Activated CD8-positive, alpha-beta T cell treated with anti-CD3 and anti-CD28 coated beads for 36 hours (primary cell): Measurements from ENCODE around the gene TMX2. TPM values are rescaled to one million over a fixed set of nuclear protein-coding genes. Genes with fewer than 3 reads are reported as not detected.

Experiments
- ATAC-seq: fragments of 200-7000 bp; cut with Tn5 transposase; one replicate; pipeline ENCODE4 v1.10.0; 2021; ENCODE audit warnings: mild to moderate bottlenecking, moderate library complexity
- CTCF ChIA-PET: fragments of 350-600 bp; sonication (Branson Sonifier 250); formaldehyde crosslinking; loops from one replicate; lab custom pipeline; 2021; ENCODE audit warnings: antibody characterized with exemption; lab: Charles Lee
- POLR2A ChIA-PET: fragments of 350-600 bp; sonication (Branson Sonifier 250); formaldehyde crosslinking; loops from one replicate; lab custom pipeline; 2021; ENCODE audit warnings: antibody characterized with exemption; lab: Charles Lee
- DNase-seq: peaks from one replicate; pipeline ENCODE4 v3.0.0-alpha.2; 2020
- H3K27ac Mint-ChIP-seq: one replicate; pipeline ENCODE4 v1.8.0; 2021; ENCODE audit warnings: mild to moderate bottlenecking, mixed read lengths
- H3K27me3 Mint-ChIP-seq: one replicate; pipeline ENCODE4 v1.8.0; 2021; ENCODE audit warnings: mixed read lengths
- H3K36me3 Mint-ChIP-seq: one replicate; pipeline ENCODE4 v1.8.0; 2021; ENCODE audit warnings: low read depth, mixed read lengths
- H3K4me1 Mint-ChIP-seq: one replicate; pipeline ENCODE4 v1.8.0; 2021; ENCODE audit warnings: low read depth, mixed read lengths
- H3K4me3 Mint-ChIP-seq: one replicate; pipeline ENCODE4 v1.8.0; 2021; ENCODE audit warnings: mild to moderate bottlenecking, moderate library complexity, mixed read lengths
- H3K9me3 Mint-ChIP-seq: one replicate; pipeline ENCODE4 v1.8.0; 2021; ENCODE audit warnings: mixed read lengths
- intact Hi-C: fragments of 100-400 bp; cut with micrococcal nuclease; formaldehyde crosslinking; loops from one replicate; pipeline ENCODE4 v1.10.0; 2022
- total RNA-seq, 2 experiments: library from RNA; stranded (reverse); gene quantifications; one replicate each; pipeline ENCODE4 v1.2.3, GENCODE V29; 2021
- TF ChIP-seq, protein P1 (sequence below): fragments of 200-600 bp; IDR thresholded peaks from one replicate; pipeline ENCODE4 v1.8.0; 2022; ENCODE audit warnings: antibody characterized with exemption, mild to moderate bottlenecking

Gene TMX2
- total RNA-seq, 2 experiments from 2014 or later, result 53.1 to 58.6 TPM

- TF ChIP-seq, protein P1, sequence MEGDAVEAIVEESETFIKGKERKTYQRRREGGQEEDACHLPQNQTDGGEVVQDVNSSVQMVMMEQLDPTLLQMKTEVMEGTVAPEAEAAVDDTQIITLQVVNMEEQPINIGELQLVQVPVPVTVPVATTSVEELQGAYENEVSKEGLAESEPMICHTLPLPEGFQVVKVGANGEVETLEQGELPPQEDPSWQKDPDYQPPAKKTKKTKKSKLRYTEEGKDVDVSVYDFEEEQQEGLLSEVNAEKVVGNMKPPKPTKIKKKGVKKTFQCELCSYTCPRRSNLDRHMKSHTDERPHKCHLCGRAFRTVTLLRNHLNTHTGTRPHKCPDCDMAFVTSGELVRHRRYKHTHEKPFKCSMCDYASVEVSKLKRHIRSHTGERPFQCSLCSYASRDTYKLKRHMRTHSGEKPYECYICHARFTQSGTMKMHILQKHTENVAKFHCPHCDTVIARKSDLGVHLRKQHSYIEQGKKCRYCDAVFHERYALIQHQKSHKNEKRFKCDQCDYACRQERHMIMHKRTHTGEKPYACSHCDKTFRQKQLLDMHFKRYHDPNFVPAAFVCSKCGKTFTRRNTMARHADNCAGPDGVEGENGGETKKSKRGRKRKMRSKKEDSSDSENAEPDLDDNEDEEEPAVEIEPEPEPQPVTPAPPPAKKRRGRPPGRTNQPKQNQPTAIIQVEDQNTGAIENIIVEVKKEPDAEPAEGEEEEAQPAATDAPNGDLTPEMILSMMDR, result peak; percentile 26
- Mint-ChIP-seq H3K27ac (peak within 1 kb of the TSS; percentile 99), H3K36me3 (peaks cover 18% of the 10 kb centered on the region), H3K4me1 (peaks cover 36% of the 10 kb centered on the region), H3K4me3 (peak within 1 kb of the TSS; percentile 95), H3K9me3 (no peaks in the 10 kb centered on the region), H3K27me3 (no peaks in the 10 kb centered on the region)
- ChIA-PET CTCF (interaction anchor here (1.1 to 1.5 kb wide), 2 partner anchors 132 to 138 kb away, joined by 3 read pairs; no protein-coding TSS in a partner anchor), POLR2A (interaction anchor here (0.5 to 3.6 kb wide), 9 partner anchors 10 to 906 kb away, joined by 3 to 28 read pairs (median 3); partner anchors contain the start of genes CLP1, SELENOH and UBE2L6)
- ATAC-seq, result peak; percentile 86
- peak; percentile 99 for DNase-seq
- intact Hi-C loops, result loop anchor here (1.0 to 10.0 kb wide), 4 partner anchors 11 to 907 kb away; partner anchors contain the start of genes CLP1, LPXN, MED19 and SELENOH
Observed at GRCh38 chr11:57667736-57668433, 44.5 kb upstream of the TMX2 start, which contains the start of gene ZDHHC5. Gene ZDHHC5 (plus strand): TSS chr11:57668114. CDS start chr11:57673091, 4,977 bp downstream.

DNA sequence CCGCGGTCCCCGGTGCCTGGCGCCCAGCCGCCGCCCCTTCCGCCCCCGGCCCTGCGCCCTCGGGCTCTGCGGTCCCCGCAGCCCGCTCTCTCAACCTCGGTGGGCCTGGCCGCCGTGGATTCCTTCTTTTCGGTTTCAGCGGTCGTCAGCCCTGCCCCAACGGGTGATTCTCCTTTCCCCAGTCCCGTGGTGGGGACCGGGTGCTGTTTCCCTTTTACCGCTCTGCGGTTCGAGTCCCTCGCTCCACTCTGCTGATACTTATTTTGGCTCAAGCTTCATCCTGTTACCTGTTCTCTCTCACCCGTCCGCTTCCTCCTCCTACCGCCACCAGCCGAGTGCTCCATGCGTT is 44.0 kb upstream of the TMX2 start:
- H3K4me3 Mint-ChIP-seq, result peak overlapping the region; percentile 95
- peak overlapping the region; percentile 99 for H3K27ac Mint-ChIP-seq
- ATAC-seq, result no peak
- H3K36me3 Mint-ChIP-seq, result peaks cover 23% of the 10 kb centered on the region
- intact Hi-C loops, result loop anchor here (5.0 to 10.0 kb wide), 2 partner anchors 44 to 906 kb away; partner anchors contain the start of genes LPXN, MED19, TMX2 and ZFP91
- CTCF ChIA-PET, result interaction anchor here (1.1 to 1.5 kb wide), 2 partner anchors 132 to 137 kb away, joined by 3 read pairs; no protein-coding TSS in a partner anchor
- TF ChIP-seq, protein P1, result no peak
- POLR2A ChIA-PET, result interaction anchor here (0.5 to 3.6 kb wide), 5 partner anchors 10 to 77 kb away, joined by 3 to 28 read pairs (median 4); partner anchors contain the start of gene CLP1
- H3K27me3 Mint-ChIP-seq, result no peaks in the 10 kb centered on the region
- no peaks in the 10 kb centered on the region for H3K9me3 Mint-ChIP-seq
- H3K4me1 Mint-ChIP-seq, result peaks cover 41% of the 10 kb centered on the region
- DNase-seq, result peak; percentile 54

DNA sequence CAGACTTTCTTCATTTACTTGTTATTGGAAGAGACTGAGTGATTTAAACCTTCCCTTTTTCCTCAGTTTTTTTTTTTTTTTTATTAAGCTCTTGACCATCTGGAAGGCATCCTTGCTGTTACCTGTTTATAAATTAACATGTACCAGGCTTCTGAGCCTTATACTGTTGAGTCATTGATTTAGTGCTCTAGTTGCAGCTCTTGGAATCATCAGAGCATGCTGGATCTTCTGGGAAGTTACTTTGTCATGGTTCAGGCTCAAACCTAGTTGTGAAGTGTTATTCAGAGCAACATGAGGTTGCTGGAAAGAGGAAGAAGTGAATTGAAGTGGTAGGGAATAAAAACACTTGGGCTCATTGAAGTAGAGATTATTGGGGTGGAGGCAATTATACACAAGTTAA is 38.1 kb upstream of the TMX2 start:
- ChIA-PET CTCF (interaction anchor here (1.3 to 2.1 kb wide), 3 partner anchors 30 to 147 kb away, joined by 3 to 7 read pairs (median 6); no protein-coding TSS in a partner anchor), POLR2A (no interaction called here)
- no peaks in the 10 kb centered on the region for H3K9me3 Mint-ChIP-seq
- TF ChIP-seq, protein P1, result no peak
- H3K27ac Mint-ChIP-seq, result no peak overlapping the region
- DNase-seq, result no peak
- H3K27me3 Mint-ChIP-seq, result no peaks in the 10 kb centered on the region
- H3K36me3 Mint-ChIP-seq, result peaks cover 45% of the 10 kb centered on the region
- H3K4me1 Mint-ChIP-seq, result peaks cover 63% of the 10 kb centered on the region
- no peak for ATAC-seq
- H3K4me3 Mint-ChIP-seq, result no peak overlapping the region
- intact Hi-C loops, result no loop called here

- H3K27ac Mint-ChIP-seq, result no peak overlapping the region
- ChIA-PET POLR2A (interaction anchor here (0.8 to 1.7 kb wide), 6 partner anchors 13 to 35 kb away, joined by 3 to 4 read pairs (median 3); no protein-coding TSS in a partner anchor), CTCF (interaction anchor here (1.1 to 2.1 kb wide), 6 partner anchors 31 to 218 kb away, joined by 3 to 11 read pairs (median 5); partner anchors contain the start of gene UBE2L6)
- DNase-seq (no peak), ATAC-seq (no peak)
- H3K4me3 Mint-ChIP-seq, result no peak overlapping the region
- H3K36me3 Mint-ChIP-seq, result peaks cover 50% of the 10 kb centered on the region
- peaks cover 71% of the 10 kb centered on the region for H3K4me1 Mint-ChIP-seq
- no peaks in the 10 kb centered on the region for H3K9me3 Mint-ChIP-seq
- intact Hi-C loops, result no loop called here
- no peaks in the 10 kb centered on the region for H3K27me3 Mint-ChIP-seq
- TF ChIP-seq, protein P1, result no peak
Observed at GRCh38 chr11:57675176-57675941, 37.0 kb upstream of the TMX2 start.
